ENCODE results near the gene CTNND2.

CTNND2 gene

DNA sequence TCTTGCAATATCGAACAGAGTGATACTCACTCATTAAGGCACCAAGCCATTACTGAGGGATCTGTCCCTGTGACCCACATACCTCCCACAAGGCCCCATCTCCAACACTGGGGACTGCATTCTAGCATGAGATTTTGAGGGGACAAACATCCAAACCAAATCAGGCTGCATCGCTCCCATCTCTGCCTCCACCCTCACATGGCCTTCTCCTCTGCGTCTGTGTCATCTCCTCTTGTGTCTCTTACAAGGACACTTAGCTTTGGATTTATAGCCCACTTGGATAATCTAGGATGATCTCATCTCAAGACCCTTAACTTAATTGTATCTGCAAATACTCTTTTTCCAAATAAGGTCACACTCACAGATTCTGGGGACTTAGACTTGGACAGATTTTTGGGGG lies 858.8 kb downstream of the CTNND2 start:
- ChIA-PET CTCF (no interaction called here), POLR2A (no interaction called here)
- TF ChIP-seq ZNF501 (tag by site-specific recombination; IDR thresholded peaks at IDR 0.05): no peak
- no peak for TF ChIP-seq BCL11A (tag by site-specific recombination; IDR thresholded peaks at IDR 0.05; ENCODE audit: low read depth)
- Histone ChIP-seq H3K9me3 (ENCODE audit: control insufficient read depth, insufficient read depth, low read depth, low read length) (no peaks in the 10 kb centered on the region), H3K27ac (ENCODE audit: extremely low read depth, low read depth, low read length) (no peak overlapping the region), H3K36me3 (ENCODE audit: control insufficient read depth in 2 of 2, insufficient read depth in 1 of 2, low read length in 2 of 2) (no peaks in the 10 kb centered on the region), H3K4me3 (ENCODE audit: low read depth, low read length) (no peak overlapping the region), H3K4me1 (ENCODE audit: control insufficient read depth, insufficient read depth, low read length) (no peaks in the 10 kb centered on the region)

DNA sequence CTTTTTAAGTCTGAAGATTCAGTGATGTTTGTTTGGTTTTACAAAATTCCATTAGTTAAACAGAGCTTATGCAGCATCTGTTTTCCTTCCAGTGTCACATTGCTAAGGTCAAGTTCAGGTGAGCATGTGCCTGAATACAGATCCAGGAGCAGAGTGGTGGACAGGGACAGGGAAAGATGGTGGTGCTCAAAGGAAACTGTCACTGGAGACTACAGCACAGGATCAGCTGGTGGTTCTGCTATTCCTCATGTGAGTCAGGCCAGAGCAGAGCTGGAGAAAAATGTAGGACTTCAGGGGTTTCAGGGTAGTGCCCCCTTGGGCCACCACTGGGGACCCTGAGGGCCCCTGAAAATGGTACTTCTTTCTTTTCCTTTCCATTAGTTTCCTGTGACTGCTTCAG lies 859.7 kb downstream of the CTNND2 start:
- ChIA-PET POLR2A (no interaction called here), CTCF (interaction anchor here (0.6 to 0.7 kb wide), 2 partner anchors 34 to 36 kb away, joined by 4 read pairs; no protein-coding TSS in a partner anchor)
- Histone ChIP-seq H3K9me3 (ENCODE audit: control insufficient read depth, insufficient read depth, low read depth, low read length) (no peaks in the 10 kb centered on the region), H3K36me3 (ENCODE audit: control insufficient read depth in 2 of 2, insufficient read depth in 1 of 2, low read length in 2 of 2) (no peaks in the 10 kb centered on the region), H3K27ac (ENCODE audit: extremely low read depth, low read depth, low read length) (no peak overlapping the region), H3K4me1 (ENCODE audit: control insufficient read depth, insufficient read depth, low read length) (no peaks in the 10 kb centered on the region), H3K4me3 (ENCODE audit: low read depth, low read length) (no peak overlapping the region)
- TF ChIP-seq IKZF3 (tag by site-specific recombination; IDR thresholded peaks at IDR 0.05) (no peak), ZNF112 (tag by site-specific recombination; IDR thresholded peaks at IDR 0.05) (no peak), MYNN (tag by site-specific recombination; IDR thresholded peaks at IDR 0.05; ENCODE audit: borderline replicate concordance) (no peak), BCL11B (tag by site-specific recombination; IDR thresholded peaks at IDR 0.05; ENCODE audit: low read depth) (no peak), ZNF664 (tag by site-specific recombination; IDR thresholded peaks at IDR 0.05) (no peak), KLF9 (tag by site-specific recombination; IDR thresholded peaks at IDR 0.05; ENCODE audit: low read depth) (no peak), ZNF292 (tag by site-specific recombination; IDR thresholded peaks at IDR 0.05; ENCODE audit: borderline replicate concordance, low read depth) (no peak)
- TF ChIP-seq, protein P1, sequence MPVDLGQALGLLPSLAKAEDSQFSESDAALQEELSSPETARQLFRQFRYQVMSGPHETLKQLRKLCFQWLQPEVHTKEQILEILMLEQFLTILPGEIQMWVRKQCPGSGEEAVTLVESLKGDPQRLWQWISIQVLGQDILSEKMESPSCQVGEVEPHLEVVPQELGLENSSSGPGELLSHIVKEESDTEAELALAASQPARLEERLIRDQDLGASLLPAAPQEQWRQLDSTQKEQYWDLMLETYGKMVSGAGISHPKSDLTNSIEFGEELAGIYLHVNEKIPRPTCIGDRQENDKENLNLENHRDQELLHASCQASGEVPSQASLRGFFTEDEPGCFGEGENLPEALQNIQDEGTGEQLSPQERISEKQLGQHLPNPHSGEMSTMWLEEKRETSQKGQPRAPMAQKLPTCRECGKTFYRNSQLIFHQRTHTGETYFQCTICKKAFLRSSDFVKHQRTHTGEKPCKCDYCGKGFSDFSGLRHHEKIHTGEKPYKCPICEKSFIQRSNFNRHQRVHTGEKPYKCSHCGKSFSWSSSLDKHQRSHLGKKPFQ (tag by site-specific recombination; IDR thresholded peaks at IDR 0.05): no peak
- TF ChIP-seq, protein P2, sequence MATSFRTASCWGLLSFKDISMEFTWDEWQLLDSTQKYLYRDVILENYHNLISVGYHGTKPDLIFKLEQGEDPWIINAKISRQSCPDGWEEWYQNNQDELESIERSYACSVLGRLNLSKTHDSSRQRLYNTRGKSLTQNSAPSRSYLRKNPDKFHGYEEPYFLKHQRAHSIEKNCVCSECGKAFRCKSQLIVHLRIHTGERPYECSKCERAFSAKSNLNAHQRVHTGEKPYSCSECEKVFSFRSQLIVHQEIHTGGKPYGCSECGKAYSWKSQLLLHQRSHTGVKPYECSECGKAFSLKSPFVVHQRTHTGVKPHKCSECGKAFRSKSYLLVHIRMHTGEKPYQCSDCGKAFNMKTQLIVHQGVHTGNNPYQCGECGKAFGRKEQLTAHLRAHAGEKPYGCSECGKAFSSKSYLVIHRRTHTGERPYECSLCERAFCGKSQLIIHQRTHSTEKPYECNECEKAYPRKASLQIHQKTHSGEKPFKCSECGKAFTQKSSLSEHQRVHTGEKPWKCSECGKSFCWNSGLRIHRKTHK (tag by site-specific recombination; IDR thresholded peaks at IDR 0.05): no peak
- TF ChIP-seq, protein P3, sequence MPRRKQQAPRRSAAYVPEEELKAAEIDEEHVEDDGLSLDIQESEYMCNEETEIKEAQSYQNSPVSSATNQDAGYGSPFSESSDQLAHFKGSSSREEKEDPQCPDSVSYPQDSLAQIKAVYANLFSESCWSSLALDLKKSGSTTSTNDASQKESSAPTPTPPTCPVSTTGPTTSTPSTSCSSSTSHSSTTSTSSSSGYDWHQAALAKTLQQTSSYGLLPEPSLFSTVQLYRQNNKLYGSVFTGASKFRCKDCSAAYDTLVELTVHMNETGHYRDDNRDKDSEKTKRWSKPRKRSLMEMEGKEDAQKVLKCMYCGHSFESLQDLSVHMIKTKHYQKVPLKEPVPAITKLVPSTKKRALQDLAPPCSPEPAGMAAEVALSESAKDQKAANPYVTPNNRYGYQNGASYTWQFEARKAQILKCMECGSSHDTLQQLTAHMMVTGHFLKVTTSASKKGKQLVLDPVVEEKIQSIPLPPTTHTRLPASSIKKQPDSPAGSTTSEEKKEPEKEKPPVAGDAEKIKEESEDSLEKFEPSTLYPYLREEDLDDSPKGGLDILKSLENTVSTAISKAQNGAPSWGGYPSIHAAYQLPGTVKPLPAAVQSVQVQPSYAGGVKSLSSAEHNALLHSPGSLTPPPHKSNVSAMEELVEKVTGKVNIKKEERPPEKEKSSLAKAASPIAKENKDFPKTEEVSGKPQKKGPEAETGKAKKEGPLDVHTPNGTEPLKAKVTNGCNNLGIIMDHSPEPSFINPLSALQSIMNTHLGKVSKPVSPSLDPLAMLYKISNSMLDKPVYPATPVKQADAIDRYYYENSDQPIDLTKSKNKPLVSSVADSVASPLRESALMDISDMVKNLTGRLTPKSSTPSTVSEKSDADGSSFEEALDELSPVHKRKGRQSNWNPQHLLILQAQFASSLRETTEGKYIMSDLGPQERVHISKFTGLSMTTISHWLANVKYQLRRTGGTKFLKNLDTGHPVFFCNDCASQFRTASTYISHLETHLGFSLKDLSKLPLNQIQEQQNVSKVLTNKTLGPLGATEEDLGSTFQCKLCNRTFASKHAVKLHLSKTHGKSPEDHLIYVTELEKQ (tag by site-specific recombination; IDR thresholded peaks at IDR 0.05; ENCODE audit: borderline replicate concordance): no peak

DNA sequence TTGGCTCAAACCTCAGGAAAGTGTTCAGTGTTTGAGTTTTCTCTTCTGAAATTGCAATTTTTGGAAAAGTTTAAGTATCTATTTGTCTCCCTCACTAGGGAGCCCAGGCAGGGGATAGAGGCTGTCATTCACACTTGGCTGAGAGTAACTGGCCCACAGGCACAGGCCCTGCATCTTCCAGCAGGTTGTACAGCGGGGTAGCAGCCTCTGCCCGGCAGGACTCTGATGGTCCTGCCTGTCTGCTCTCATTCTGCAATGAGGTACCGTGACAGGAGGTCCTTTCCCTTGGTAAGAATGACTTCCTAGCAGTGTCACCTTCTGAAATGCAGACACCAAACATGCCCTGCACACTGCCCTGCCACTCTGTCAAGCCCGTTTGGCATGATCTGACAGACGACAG lies 860.4 kb downstream of the CTNND2 start:
- Histone ChIP-seq H3K36me3 (ENCODE audit: control insufficient read depth in 2 of 2, insufficient read depth in 1 of 2, low read length in 2 of 2) (no peaks in the 10 kb centered on the region), H3K4me1 (ENCODE audit: control insufficient read depth, insufficient read depth, low read length) (no peaks in the 10 kb centered on the region), H3K9me3 (ENCODE audit: control insufficient read depth, insufficient read depth, low read depth, low read length) (no peaks in the 10 kb centered on the region), H3K4me3 (ENCODE audit: low read depth, low read length) (no peak overlapping the region), H3K27ac (ENCODE audit: extremely low read depth, low read depth, low read length) (no peak overlapping the region)
- ChIA-PET CTCF (no interaction called here), POLR2A (no interaction called here)
- TF ChIP-seq, protein P4, sequence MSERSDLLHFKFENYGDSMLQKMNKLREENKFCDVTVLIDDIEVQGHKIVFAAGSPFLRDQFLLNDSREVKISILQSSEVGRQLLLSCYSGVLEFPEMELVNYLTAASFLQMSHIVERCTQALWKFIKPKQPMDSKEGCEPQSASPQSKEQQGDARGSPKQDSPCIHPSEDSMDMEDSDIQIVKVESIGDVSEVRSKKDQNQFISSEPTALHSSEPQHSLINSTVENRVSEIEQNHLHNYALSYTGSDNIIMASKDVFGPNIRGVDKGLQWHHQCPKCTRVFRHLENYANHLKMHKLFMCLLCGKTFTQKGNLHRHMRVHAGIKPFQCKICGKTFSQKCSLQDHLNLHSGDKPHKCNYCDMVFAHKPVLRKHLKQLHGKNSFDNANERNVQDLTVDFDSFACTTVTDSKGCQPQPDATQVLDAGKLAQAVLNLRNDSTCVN (tag by site-specific recombination; optimal IDR thresholded peaks at IDR 0.05): no peak
- TF ChIP-seq, protein P5, sequence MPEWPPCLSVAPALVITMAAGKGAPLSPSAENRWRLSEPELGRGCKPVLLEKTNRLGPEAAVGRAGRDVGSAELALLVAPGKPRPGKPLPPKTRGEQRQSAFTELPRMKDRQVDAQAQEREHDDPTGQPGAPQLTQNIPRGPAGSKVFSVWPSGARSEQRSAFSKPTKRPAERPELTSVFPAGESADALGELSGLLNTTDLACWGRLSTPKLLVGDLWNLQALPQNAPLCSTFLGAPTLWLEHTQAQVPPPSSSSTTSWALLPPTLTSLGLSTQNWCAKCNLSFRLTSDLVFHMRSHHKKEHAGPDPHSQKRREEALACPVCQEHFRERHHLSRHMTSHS (tag by site-specific recombination; IDR thresholded peaks at IDR 0.05): no peak
- TF ChIP-seq ZNF707 (tag by site-specific recombination; IDR thresholded peaks at IDR 0.05) (no peak), ZNF664 (tag by site-specific recombination; IDR thresholded peaks at IDR 0.05) (no peak), ZNF792 (tag by site-specific recombination; IDR thresholded peaks at IDR 0.05) (no peak)
